HG03060 (cell line): Measurements from ENCODE around the gene ACD.
A peak's percentile ranks its signal among the peaks of the same experiment; 100 is the strongest.

Source experiments
- ATAC-seq: cut with Tn5 transposase; IDR thresholded peaks from one replicate; pipeline ENCODE4 v1.9.1; 2021; ENCODE audit warnings: low read depth, moderate number of reproducible peaks; ENCODE audit not compliant: unreplicated experiment

Gene ACD

GRCh38 chr16:67663151-67663876 is 3.3 kb upstream of the ACD start:
- no peak for ATAC-seq

- ATAC-seq = no peak
These were observed 2.6 kb upstream of the ACD start for GRCh38 chr16:67662653-67663010.

GRCh38 chr16:67661886-67662652 is 2.0 kb upstream of the ACD start:
- no peak for ATAC-seq

GRCh38 chr16:67661101-67661761 is 1.2 kb upstream of the ACD start:
- ATAC-seq = no peak

- peak; percentile 59 for ATAC-seq
These were observed 536 bp upstream of the ACD start, which contains the start of gene PARD6A for GRCh38 chr16:67660564-67661028. PARD6A (plus strand) TSS chr16:67660960; CDS start chr16:67661039, 79 bp downstream.

GRCh38 chr16:67658849-67659674 is 998 bp downstream of the ACD start:
- ATAC-seq = no peak

GRCh38 chr16:67657751-67658518 is 2.1 kb downstream of the ACD start:
- ATAC-seq = no peak

GRCh38 chr16:67657017-67657608 is 2.9 kb downstream of the ACD start:
- no peak for ATAC-seq

- ATAC-seq = no peak
These were observed 3.6 kb downstream of the ACD start for GRCh38 chr16:67656344-67657016.

- no peak for ATAC-seq
These were observed 4.7 kb downstream of the ACD start for GRCh38 chr16:67655363-67655762.

- ATAC-seq = no peak
These were observed 5.6 kb downstream of the ACD start for GRCh38 chr16:67654403-67654911.

- no peak for ATAC-seq
These were observed 6.2 kb downstream of the ACD start for GRCh38 chr16:67653789-67654402.

GRCh38 chr16:67653128-67653788 is 6.8 kb downstream of the ACD start:
- no peak for ATAC-seq

GRCh38 chr16:67652578-67653127 is 7.4 kb downstream of the ACD start:
- ATAC-seq = no peak

GRCh38 chr16:67651847-67652246 is 8.2 kb downstream of the ACD start:
- no peak for ATAC-seq

GRCh38 chr16:67651039-67651438 is 9.0 kb downstream of the ACD start:
- no peak for ATAC-seq

GRCh38 chr16:67650023-67650422 is 10.0 kb downstream of the ACD start:
- no peak for ATAC-seq
